HepG2 (cell line): ENCODE measurements around the gene KIAA1755.

Experiments
- EZH2 ChIP-seq: conservative IDR thresholded peaks from 2 replicates; pipeline ENCODE4 v1.6.1; 2012; ENCODE audit warnings: mild to moderate bottlenecking, low read depth, low read length, moderate library complexity
- FOXJ3 ChIP-seq: sonication (generic); formaldehyde crosslinking; IDR thresholded peaks from 2 replicates; pipeline ENCODE4 v1.4.0; 2020; ENCODE audit warnings: missing genetic modification reagents, mild to moderate bottlenecking, borderline replicate concordance
- PAF1 ChIP-seq: IDR thresholded peaks from 2 replicates; pipeline ENCODE4 v1.6.1; 2016; ENCODE audit warnings: missing genetic modification reagents, missing compliant biosample characterization
- RFX5 ChIP-seq: IDR thresholded peaks from 2 replicates; pipeline ENCODE4 v1.6.1; 2011; ENCODE audit warnings: low read depth, low read length, improper control_type of control experiment
- TAF1 ChIP-seq: sonication (generic); formaldehyde crosslinking; IDR thresholded peaks from 2 replicates; pipeline ENCODE4 v1.4.0; 2020; ENCODE audit warnings: missing genetic modification reagents
- TBP ChIP-seq: sonication (generic); formaldehyde crosslinking; IDR thresholded peaks from 2 replicates; pipeline ENCODE4 v1.5.0; 2020; ENCODE audit warnings: missing genetic modification reagents
- ZNF883 ChIP-seq: sonication (generic); formaldehyde crosslinking; IDR thresholded peaks from 2 replicates; pipeline ENCODE4 v1.5.1; 2020; ENCODE audit warnings: mild to moderate bottlenecking, missing genetic modification reagents; ENCODE audit errors: not compliant biosample characterization
- TF ChIP-seq, protein P1 (sequence below): sonication (generic); formaldehyde crosslinking; IDR thresholded peaks from 2 replicates; pipeline ENCODE4 v1.5.0; 2020; ENCODE audit warnings: mild to moderate bottlenecking, missing genetic modification reagents, moderate library complexity
- TF ChIP-seq, protein P2 (sequence below), 2 experiments: sonication (generic) in 1 of 2; formaldehyde crosslinking in 1 of 2; IDR thresholded peaks; 2 replicates each; pipeline versions ENCODE4 v1.5.1 to v1.6.1; 2011 to 2020; ENCODE audit warnings: borderline replicate concordance in 1 of 2, low read depth in 1 of 2, low read length in 1 of 2, mild to moderate bottlenecking in 1 of 2, missing genetic modification reagents in 1 of 2, moderate library complexity in 1 of 2
- TF ChIP-seq, protein P3 (sequence below): IDR thresholded peaks from 2 replicates; pipeline ENCODE4 v1.6.1; 2012; ENCODE audit warnings: inconsistent platforms

DNA sequence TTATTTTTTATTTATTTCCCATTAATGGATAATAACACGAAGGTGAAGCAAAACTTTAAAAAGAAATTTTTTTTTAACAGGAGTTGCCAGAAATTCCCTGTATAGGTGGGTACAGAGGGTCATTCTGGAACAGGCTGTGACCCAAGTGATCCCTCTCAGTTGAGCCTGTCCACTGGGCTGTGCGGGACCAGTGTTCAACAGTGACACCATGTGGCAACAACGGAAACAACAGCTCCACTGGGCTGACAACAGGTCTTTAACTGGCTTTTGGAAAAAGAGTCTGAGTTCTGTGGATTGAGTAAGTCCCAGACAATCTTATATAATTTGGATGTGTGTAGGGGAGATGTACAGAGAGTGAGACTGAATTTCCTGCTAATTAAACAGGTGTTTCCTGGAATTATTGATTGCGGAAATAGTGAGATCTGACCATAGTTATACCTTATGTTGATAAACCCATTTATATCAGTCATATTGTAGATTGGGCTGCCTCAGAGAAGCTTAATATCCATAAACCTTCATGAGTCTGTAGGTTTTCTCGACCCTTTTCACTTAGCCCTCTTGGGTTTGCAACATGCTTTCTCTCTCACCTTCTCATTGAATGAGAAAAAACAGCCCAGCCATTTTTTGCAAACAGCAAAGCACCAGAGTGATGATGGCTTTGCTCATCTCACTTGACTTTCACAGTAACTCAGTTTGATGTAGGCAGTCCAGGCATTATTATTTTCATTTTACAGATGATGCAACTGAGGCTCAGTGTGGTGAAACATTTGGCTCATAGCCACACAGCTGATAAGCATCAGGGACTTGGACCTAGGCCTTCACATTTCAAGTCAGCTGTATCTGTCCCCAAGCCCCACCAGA is 17.5 kb downstream of the KIAA1755 start:
- TF ChIP-seq RFX5 = no peak
- no peak for TF ChIP-seq ZNF883 (CRISPR knock-in tag)
- TF ChIP-seq TBP (CRISPR knock-in tag) = no peak
- TF ChIP-seq, protein P1, sequence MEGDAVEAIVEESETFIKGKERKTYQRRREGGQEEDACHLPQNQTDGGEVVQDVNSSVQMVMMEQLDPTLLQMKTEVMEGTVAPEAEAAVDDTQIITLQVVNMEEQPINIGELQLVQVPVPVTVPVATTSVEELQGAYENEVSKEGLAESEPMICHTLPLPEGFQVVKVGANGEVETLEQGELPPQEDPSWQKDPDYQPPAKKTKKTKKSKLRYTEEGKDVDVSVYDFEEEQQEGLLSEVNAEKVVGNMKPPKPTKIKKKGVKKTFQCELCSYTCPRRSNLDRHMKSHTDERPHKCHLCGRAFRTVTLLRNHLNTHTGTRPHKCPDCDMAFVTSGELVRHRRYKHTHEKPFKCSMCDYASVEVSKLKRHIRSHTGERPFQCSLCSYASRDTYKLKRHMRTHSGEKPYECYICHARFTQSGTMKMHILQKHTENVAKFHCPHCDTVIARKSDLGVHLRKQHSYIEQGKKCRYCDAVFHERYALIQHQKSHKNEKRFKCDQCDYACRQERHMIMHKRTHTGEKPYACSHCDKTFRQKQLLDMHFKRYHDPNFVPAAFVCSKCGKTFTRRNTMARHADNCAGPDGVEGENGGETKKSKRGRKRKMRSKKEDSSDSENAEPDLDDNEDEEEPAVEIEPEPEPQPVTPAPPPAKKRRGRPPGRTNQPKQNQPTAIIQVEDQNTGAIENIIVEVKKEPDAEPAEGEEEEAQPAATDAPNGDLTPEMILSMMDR (CRISPR knock-in tag) = peak; percentile 62
- no peak for TF ChIP-seq FOXJ3
- no peak for TF ChIP-seq TAF1
- TF ChIP-seq EZH2 = no peak
- no peak for TF ChIP-seq PAF1 (CRISPR knock-in tag)
- TF ChIP-seq, protein P2, sequence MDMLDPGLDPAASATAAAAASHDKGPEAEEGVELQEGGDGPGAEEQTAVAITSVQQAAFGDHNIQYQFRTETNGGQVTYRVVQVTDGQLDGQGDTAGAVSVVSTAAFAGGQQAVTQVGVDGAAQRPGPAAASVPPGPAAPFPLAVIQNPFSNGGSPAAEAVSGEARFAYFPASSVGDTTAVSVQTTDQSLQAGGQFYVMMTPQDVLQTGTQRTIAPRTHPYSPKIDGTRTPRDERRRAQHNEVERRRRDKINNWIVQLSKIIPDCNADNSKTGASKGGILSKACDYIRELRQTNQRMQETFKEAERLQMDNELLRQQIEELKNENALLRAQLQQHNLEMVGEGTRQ (IDR thresholded peaks at IDR 0.05; ENCODE audit: low read depth, low read length) = no peak
- TF ChIP-seq, protein P2 (CRISPR knock-in tag; IDR thresholded peaks at IDR 0.05; ENCODE audit: borderline replicate concordance) = no peak
- TF ChIP-seq, protein P3, sequence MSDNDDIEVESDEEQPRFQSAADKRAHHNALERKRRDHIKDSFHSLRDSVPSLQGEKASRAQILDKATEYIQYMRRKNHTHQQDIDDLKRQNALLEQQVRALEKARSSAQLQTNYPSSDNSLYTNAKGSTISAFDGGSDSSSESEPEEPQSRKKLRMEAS = no peak
